Tibial nerve (tissue), 4 donors: ENCODE data around the gene ARL5C. TPM values are rescaled to one million over a fixed set of nuclear protein-coding genes. Genes with fewer than 3 reads are reported as not detected.

Experiments
- DNase-seq, 2 donors: peaks; one replicate each; pipeline ENCODE4 v3.0.0-alpha.2; 2019; ENCODE audit warnings: low spot score in 2 of 2
- H3K27ac ChIP-seq, 4 donors: fragments of 200-600 bp; sonication (generic) in 3 of 4; one replicate each; pipeline ENCODE4 v1.5.1; 2017 to 2019; ENCODE audit warnings: mild to moderate bottlenecking in 1 of 4
- H3K27me3 ChIP-seq, 2 donors: fragments of 200-600 bp; sonication (generic) in 1 of 2; one replicate each; pipeline versions ENCODE4 v1.5.1 to v1.6.0; 2017 to 2019
- H3K36me3 ChIP-seq, 3 donors: fragments of 200-600 bp; sonication (generic); one replicate each; pipeline ENCODE4 v1.5.1; 2018 to 2019
- H3K4me1 ChIP-seq, 4 donors: fragments of 200-600 bp; sonication (generic) in 3 of 4; one replicate each; pipeline ENCODE4 v1.5.1; 2017 to 2019
- H3K4me3 ChIP-seq, 4 donors: fragments of 200-600 bp; sonication (generic) in 3 of 4; one replicate each; pipeline ENCODE4 v1.5.1; 2017 to 2019; ENCODE audit warnings: mild to moderate bottlenecking in 1 of 4, moderate library complexity in 1 of 4
- H3K9me3 ChIP-seq, 4 donors: fragments of 200-600 bp; sonication (generic) in 3 of 4; one replicate each; pipeline ENCODE4 v1.5.1; 2017 to 2019
- CTCF ChIP-seq, 5 experiments: fragments of 200-600 bp in 3 of 5; fragments of 450-650 bp in 2 of 5; sonication (generic) in 3 of 5; IDR thresholded peaks; one replicate each; pipeline ENCODE4 v1.5.1; 2016 to 2019; ENCODE audit warnings: antibody characterized with exemption in 5 of 5, mild to moderate bottlenecking in 3 of 5, moderate library complexity in 2 of 5
- EP300 ChIP-seq, 2 donors: sonication (generic); formaldehyde crosslinking; IDR thresholded peaks; one replicate each; pipeline ENCODE4 v1.6.1; 2017; ENCODE audit warnings: antibody characterized with exemption in 2 of 2, mild to moderate bottlenecking in 1 of 2
- POLR2A ChIP-seq, 2 donors: fragments of 450-650 bp; IDR thresholded peaks; one replicate each; pipeline ENCODE4 v1.6.1; 2017; ENCODE audit warnings: antibody characterized with exemption in 2 of 2, mild to moderate bottlenecking in 2 of 2, moderate library complexity in 2 of 2
- WGBS, 2 donors: methylation state at CpG; one replicate each; pipeline ENCODE4 v1.1.5; 2018; 5-methylcytosine and 5-hydroxymethylcytosine counted together
- total RNA-seq, 4 donors: library from RNA; depleted of rRNA; stranded (reverse); fragments of >200 nt; gene quantifications; one replicate each; pipeline ENCODE4 v1.1.0, GENCODE V29; 2016

Gene ARL5C
- not detected for total RNA-seq

GRCh38 chr17:39165841-39166349, at the start of gene ARL5C:
TSS of gene ARL5C (minus strand) at chr17:39166161. CDS start at chr17:39165760, 401 bp downstream.
- peak within 1 kb of the TSS; percentile 30 to 72 (median 54) for H3K4me3 ChIP-seq
- no peaks in the 10 kb centered on the region for H3K36me3 ChIP-seq
- WGBS, 2 donors: 50 to 58% methylated on average over 13 to 14 of the region's 17 CpGs
- no peak for TF ChIP-seq EP300 (IDR thresholded peaks at IDR 0.05)
- TF ChIP-seq CTCF (IDR thresholded peaks at IDR 0.05): no peak
- no peak for TF ChIP-seq POLR2A (IDR thresholded peaks at IDR 0.05)
- H3K9me3 ChIP-seq: no peaks in the 10 kb centered on the region
- peaks cover 0 to 12% of the 10 kb centered on the region in 2 donors for H3K27me3 ChIP-seq
- peaks cover 0 to 28% (median 14%) of the 10 kb centered on the region in 4 donors for H3K4me1 ChIP-seq
- no peak for DNase-seq
- H3K27ac ChIP-seq: peak within 1 kb of the TSS in 2 of 4 donors; percentile 27 to 61

- TF ChIP-seq EP300 (IDR thresholded peaks at IDR 0.05) (no peak), CTCF (IDR thresholded peaks at IDR 0.05) (no peak), POLR2A (IDR thresholded peaks at IDR 0.05) (no peak)
- Histone ChIP-seq H3K9me3 (no peaks in the 10 kb centered on the region), H3K4me1 (peaks cover 0 to 22% (median 14%) of the 10 kb centered on the region in 4 donors), H3K27me3 (peaks cover 0 to 65% of the 10 kb centered on the region in 2 donors), H3K36me3 (no peaks in the 10 kb centered on the region), H3K4me3 (no peak overlapping the region), H3K27ac (no peak overlapping the region)
- 73 to 84% methylated on average over 7 to 9 of the region's 9 CpGs for WGBS, 2 donors
- DNase-seq: no peak
Observed at GRCh38 chr17:39213852-39214251, 47.9 kb upstream of the ARL5C start.

GRCh38 chr17:39212841-39213480, 47.0 kb upstream of the ARL5C start:
- H3K27me3 ChIP-seq: peaks cover 0 to 59% of the 10 kb centered on the region in 2 donors
- no peak for DNase-seq
- peaks cover 0 to 25% (median 19%) of the 10 kb centered on the region in 4 donors for H3K4me1 ChIP-seq
- no peak overlapping the region for H3K4me3 ChIP-seq
- no peak overlapping the region for H3K27ac ChIP-seq
- TF ChIP-seq CTCF (IDR thresholded peaks at IDR 0.05): no peak
- no peak for TF ChIP-seq POLR2A (IDR thresholded peaks at IDR 0.05)
- TF ChIP-seq EP300 (IDR thresholded peaks at IDR 0.05): no peak
- WGBS, 2 donors: 53 to 63% methylated on average over 16 of the region's 16 CpGs
- H3K36me3 ChIP-seq: no peaks in the 10 kb centered on the region
- H3K9me3 ChIP-seq: no peaks in the 10 kb centered on the region

DNA sequence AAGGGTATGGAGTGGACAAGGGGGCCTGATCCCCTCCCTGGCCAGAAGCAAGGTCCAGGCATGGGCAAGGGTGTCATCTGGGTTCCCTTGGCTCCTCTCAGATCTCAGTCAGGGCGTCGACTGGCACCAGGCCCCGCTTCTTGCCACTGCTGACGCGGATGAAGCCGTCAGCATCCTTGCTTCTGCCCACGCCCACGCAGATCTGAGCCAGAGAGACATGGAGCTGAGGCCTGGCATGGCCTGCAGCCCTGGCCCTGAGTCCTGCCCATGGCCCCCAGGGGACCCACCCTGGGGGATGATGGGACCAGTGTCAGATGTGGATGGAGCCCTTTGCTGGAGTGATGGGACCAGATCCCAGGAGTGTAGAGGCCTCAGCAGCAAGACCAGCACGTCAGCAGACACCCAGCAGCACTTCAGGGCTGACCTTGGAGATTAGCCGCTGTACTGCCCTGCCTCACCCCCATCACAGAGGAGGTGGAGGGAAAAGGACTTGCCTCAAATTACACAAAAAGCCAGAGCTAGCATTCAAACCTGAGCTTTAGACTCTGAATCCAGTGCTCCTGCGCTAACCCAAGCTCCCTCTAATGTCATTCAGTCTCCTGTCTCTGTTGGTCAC, 46.3 kb upstream of the ARL5C start:
- Histone ChIP-seq H3K27ac (no peak overlapping the region), H3K4me1 (peaks cover 0 to 24% (median 18%) of the 10 kb centered on the region in 4 donors), H3K4me3 (no peak overlapping the region), H3K36me3 (no peaks in the 10 kb centered on the region), H3K9me3 (no peaks in the 10 kb centered on the region), H3K27me3 (peaks cover 0 to 55% of the 10 kb centered on the region in 2 donors)
- no peak for DNase-seq
- TF ChIP-seq POLR2A (IDR thresholded peaks at IDR 0.05) (no peak), EP300 (IDR thresholded peaks at IDR 0.05) (no peak), CTCF (IDR thresholded peaks at IDR 0.05) (no peak)
- WGBS, 2 donors: 77% methylated on average over 8 to 11 of the region's 11 CpGs

GRCh38 chr17:39210093-39210434, 44.1 kb upstream of the ARL5C start:
- H3K36me3 ChIP-seq: peaks cover 0 to 3% (median 0%) of the 10 kb centered on the region in 3 donors
- WGBS, 2 donors: 8 to 15% methylated on average over 7 to 21 of the region's 22 CpGs
- H3K27ac ChIP-seq: peak overlapping the region in 2 of 4 donors; percentile 22 to 42

More at GRCh38 chr17:39210093-39210434, 44.1 kb upstream of the ARL5C start:
- Histone ChIP-seq H3K4me3 (peak overlapping the region; percentile 15 to 43 (median 35)), H3K27me3 (peaks cover 0 to 35% of the 10 kb centered on the region in 2 donors), H3K4me1 (peaks cover 0 to 24% (median 18%) of the 10 kb centered on the region in 4 donors), H3K9me3 (no peaks in the 10 kb centered on the region)
- DNase-seq: no peak
- TF ChIP-seq EP300 (IDR thresholded peaks at IDR 0.05) (no peak), CTCF (IDR thresholded peaks at IDR 0.05) (no peak)
